GM19035 (cell line): ENCODE data around the gene DCAF15.

Source experiments
- ATAC-seq: cut with Tn5 transposase; IDR thresholded peaks from one replicate; pipeline ENCODE4 v1.9.1; 2021; ENCODE audit not compliant: unreplicated experiment

Gene DCAF15

DNA sequence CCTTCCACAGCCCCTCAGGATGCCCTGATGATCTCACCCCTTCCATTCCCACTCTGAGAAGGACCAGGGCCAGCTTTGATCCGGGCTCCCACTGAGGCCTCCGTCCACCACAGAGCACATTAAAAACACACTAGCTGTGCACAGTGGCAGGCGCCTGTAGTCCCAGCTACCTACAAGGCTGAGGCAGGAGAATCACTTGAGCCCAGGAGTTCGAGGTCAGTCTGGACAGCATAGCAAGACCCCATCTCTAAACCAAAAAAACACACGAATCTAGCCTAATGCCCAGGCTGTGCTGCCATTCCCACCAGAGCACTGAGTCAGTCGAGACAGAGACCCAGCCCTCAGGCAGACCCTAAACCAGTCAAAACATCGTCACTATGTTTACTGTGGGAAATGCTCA, 39.7 kb downstream of the DCAF15 start:
- ATAC-seq: no peak

DNA sequence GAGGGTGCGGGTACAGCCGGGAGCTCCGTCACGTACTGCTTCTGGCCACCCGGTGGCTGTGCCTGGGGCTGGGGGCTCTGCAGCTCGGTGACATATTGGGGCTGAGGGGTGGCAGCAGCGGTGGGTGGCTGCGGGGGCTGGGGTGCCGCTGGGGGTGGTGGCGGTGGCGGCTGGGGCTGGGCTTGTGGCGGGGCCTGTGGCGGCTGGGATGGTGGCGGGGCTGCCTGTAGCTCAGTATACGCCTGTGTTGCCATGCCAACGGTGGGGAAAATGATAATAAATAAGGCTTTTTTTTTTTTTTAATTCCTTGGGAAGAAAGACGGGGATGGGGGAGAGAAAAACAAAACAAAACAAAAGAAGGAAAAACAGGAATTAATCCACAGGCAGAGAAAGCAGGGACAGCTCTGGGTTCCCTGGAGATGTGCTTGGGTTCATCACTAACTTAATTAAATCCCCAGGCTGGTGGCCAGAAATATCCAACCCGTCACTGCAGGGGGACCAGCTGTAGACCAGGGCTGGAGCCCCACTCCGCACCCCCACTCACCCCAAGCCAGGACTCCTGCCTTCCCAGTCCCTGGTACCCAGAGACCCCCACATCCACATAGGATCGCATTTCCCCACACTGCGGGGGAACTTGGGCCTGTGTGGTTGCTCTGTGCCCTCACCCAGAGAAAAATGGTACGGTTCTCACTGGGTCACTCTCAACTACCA, 41.4 kb downstream of the DCAF15 start:
- ATAC-seq: no peak

DNA sequence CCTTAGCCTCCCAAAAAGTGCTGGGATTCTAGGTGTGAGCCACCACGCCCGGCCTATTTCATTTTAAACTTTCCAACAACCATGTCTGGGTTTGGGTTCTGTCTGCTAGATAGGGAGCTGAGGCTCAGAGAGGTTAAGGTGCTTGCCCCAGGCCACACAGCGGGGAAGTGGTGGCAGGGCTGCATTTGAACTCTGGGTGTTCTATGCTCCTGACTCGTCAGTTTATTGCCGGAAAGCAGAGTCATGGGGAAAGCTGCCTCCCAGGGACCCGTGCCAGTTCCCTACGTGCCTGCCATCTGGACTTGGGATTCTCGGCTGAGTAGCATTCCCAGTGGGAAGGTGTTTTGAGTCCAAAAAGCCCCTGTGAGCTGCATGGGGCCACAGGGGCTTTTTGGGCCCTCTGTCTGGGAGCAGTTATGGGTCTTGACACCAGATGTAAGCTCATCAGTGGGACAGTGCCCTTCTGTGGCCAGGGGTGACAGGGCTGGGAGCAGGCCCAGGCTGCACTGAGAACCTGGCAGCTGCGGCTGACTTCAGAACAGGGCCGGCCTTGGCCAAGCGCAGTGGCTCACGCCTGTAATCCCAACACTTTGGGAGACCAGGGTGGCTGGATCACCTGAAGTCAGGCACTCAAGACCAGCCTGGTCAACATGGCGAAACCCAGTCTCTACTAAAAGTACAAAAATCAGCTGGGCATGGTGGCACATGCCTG, 42.9 kb downstream of the DCAF15 start:
- ATAC-seq: no peak

DNA sequence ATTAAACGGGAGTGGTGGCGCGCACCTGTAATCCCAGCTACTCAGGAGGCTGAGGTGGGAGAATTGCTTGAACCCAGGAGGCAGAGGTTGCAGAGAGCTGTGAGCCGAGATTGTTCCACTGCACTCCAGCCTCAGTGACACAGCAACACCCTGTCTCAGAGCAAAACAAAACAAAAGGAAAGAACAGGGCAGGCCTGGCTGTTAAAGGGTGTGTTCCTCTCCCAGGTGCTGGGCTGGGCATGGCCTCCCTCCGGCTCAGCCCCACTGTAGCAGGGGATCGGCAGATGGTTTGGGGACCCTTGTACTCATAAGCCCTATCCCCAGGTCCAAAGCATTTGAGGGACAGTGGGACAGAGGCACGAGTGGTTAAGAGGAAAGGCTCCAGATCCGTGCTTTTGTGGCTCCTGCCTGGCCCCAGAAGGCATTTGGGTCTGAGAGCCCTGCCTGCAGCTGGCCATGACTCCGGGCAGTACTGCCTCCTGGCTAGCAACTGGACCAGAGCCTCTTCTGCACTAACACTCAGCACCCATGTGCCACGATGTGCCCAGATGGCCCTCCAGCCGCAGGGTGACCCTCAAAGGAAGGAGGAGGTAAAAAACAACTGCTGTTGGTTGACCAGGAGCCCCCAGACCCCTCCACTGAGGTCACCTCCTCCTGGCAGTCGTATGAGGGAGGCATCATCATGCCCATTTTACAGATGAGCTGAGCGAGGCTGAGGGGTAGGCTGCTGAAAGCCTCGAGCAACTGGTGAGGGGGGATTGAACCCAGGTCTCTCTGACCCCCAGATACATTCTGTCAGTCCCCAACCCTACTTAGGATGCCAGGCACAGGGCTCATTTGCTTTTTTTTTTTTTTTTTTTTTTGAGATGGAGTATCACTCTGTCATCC, 43.8 kb downstream of the DCAF15 start:
- no peak for ATAC-seq

DNA sequence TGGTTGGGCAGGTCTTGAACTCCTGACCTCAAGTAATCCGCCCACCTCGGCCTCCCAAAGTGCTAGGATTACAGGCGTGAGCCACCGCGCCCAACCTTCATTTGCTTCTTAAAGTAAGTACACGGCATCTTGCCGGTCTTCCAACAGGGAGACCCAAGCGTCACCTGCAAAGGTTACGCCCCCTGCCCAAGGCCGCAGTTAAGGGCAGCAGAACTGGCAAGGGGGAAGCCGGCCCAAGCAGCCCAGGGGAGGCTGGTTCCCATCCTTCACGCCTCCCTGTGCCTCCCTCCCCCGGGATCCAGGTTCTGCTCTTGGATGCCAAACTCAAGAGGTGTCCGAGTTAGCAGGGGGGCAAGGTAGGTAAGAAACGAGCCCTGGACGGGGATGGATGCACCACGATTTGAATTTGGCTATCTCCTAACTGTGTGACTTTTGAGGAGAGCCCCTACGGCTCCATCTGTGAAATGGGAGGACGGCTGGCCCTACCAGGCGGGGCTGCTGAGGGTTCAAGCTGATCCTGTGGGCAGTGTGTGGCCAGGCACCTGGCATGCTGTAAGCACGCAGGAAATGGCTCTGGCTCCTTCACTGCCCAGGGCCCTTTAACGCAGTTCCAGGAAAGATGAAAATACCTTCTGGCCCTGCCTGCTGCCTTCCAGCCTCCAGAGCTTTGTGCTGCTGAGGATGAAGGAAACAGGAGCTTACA, 44.8 kb downstream of the DCAF15 start:
- no peak for ATAC-seq

DNA sequence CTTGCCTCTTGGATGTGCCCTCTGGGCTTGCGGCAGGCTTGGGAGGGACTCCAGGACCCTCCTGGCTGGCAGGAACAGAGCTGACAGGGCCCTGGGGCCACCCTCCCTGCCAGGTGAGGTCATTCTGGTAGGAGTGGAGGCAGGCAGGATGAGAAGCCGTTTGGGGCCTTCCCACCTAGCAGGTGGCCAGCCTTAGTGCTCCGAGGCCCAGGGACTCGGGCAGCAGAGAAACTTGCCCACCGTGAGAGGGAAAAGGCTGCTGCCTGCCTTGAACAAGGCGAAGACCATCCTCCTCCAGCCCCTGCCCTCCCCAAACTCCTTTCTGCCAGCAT, 45.3 kb downstream of the DCAF15 start:
- no peak for ATAC-seq

DNA sequence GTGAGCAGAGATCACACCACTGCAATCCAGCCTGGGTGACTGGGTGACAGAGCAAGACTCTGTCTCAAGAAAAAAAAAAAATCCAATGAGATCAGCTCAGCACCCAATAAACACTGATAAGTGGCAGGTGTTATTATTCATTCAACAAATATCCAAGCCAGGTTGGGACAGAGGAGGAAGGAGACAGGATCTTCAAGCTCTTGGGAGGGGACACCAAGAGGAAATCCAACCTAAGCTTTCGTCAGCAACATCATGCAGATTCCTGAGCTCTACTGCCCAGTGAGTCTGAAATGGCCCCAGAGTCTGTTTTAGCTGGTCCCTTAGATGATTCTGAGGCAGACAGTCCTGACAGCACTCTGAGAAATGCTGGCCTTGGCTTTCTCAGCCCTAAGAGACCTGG, 46.1 kb downstream of the DCAF15 start:
- ATAC-seq: no peak

DNA sequence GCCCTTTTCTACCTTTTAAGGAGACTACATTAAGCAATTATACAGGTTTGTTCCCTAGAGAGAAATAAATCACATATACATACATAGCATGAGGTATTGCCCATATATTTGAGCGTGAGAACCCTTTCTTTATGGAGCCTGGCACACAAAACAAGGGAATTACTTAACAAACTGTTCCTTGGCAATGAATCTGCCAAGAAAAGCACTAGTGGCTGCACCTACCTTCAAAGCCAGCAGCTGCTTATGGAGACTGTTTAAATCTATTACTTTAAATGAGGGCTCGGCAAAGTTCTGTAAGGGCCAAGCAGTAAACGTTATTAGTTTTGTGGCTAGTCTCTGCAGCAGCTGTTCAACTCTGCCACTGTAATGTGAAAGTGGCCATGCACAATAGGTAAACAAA, 46.8 kb downstream of the DCAF15 start:
- no peak for ATAC-seq

DNA sequence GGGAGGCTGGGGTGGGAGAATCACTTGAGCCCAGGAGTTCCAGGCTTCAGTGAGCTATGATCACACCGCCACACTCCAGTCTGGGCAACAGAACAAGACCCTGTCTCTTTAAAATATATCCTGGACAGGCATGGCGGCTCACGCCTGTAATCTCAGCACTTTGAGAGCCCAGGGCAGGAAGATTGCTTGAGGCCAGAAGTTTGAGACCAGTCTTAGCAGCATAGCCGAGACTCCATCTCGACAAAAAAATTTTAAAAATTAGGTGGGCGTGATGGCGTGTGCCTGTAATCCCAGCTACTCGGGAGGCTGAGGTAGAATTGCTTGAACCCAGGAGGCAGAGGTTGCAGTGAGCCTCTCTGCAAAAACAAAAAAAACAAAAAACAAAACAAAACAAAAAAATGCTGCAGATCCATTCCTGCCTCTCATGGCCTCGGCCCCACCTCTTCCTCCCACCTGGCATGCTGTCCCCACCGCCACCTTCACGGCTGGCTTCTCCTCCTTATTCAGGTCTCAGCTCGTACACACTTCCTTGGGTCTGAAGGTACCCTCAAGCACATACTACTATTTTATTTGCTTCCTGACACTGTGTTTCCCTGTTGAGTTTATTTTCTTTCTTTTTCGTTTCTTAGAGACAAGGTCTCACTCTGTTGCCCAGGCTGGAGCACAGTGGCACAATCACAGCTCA, 48.5 kb downstream of the DCAF15 start:
- no peak for ATAC-seq

DNA sequence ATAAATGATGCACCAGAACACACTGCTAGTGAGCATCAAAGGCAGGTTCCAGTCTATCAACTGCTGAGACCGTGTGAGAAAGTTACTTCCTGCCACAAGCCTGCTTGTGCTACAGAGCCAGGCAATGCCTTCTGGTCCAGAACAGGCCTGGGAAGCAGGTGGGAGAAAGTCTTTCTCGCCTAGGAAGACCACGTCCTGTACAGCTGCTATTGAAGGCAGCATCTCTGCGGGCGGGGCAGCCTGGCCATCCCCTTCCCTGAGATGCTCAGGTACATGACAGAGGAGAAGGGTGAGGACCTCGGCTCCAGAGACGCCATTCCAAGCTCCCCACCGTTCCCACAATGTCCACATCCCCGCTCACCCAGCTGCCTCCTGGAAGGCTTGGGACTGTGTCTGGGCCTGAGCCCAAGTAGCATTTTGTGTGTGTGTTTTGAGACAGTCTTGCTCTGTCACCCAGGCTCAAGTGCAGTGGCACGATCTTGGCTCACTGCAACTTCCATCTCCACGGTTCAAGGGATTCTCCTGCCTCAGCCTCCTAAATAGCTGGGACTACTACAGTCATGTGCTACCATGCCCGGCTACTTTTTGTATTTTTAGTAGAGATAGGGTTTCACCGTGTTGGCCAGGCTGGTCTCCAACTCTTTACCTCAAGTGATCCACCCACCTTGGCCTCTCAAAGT, 50.4 kb downstream of the DCAF15 start:
- ATAC-seq: no peak

DNA sequence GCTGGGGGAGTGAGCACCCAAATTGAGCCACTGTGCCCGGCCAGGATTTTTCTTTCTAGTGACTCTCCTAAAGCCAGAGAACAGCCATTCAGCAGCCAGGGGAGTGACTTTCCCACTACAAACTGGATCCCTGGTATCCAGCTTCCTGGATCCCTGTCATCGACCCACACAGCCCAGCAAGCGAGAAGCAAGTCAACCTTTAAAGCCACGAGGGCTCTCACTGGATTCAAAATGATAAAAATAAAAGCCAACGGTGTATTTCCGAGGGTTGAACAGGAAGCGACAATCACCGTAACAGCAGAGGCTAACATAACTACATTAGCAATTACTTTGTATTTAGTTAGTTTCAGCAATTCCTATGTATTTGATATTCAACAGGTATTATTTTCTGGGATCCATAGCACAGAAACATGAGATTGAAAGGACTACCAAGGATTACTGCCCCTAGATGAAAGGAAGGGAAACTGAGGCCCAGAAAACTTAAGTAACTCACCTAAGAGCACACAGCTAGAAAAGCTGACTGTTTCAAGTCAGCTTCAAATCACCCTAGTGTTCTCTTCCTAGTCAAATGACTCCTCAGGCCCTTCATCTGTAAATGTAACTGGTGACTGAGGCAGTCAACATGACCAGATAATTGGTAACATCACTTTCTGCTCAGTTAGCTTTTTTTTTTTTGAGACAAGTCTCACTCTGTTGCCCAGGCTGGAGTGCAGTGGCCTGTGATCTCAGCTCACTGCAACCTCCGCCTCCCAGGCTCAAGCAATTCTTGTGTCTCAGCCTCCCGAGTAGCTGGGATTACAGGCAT, 51.1 kb downstream of the DCAF15 start:
- no peak for ATAC-seq

DNA sequence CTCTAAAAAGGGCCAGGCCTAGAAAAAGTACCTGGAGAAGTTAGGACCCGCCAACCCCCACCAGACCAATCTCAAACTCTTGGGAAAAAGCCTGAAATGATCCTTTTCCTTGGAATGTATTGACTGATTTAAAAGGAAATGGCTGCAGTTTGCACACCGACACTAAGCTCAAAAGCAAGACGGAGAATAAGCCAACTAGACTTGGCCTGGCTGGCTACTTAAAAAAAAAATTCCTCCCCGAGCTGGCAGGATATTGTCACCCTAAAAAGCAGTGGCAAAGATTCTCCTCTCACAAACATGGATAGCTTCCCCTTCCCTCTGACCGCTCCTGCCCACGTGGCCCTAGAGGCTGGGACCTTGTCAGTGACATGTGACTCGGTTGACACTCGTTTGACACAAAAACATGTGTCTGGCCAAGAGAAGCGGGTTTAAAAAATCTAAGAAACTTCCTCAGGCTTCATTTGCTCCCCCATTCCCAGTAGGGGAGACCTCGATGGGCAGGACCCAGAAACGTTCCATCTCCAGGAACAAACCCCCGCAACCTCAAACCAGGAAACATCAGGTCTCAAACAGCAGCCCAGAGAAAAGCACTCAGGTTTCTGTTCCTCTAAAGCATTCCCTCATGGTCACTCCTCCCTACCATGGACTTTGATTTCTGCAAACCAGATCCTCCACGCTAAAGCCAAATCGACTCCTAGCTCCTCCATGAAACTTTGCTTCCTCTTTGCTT, 52.5 kb downstream of the DCAF15 start:
- no peak for ATAC-seq

DNA sequence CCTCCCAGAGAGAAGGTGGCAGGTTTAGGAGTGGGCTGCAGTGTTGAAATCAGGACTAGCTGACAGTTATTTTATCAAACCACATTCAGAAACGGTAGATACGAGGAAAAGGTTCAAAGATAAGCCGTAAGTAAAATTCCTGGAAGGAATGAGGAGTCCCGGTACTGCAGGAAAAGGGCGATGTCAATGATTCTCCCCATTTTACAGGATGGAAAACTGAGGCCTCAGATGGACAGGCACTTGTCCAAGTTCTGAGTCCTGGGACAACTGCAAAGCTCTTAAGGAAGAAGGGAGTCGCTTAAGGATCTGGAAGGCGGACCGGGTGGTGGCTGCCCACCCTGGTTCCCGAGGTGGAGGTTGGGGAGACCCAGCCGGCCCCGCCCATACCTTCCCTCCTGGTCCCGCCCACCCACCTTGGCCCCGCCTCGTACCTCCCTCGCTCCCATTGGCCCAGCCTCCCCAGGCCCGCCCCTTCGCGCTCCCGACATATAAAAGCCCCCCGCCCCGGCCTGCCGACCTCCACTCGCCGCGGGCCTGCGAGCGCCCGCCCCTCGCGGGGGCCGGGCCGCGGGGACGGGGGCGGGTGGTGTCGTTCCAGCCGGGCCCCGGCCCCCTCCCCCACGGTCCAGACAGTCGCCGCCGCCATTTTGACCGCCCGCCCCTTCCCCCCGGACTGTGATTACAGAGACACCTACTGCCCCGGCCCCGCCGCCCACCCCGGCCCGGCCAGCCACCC, 53.2 kb downstream of the DCAF15 start:
- ATAC-seq: peak; percentile 37

DNA sequence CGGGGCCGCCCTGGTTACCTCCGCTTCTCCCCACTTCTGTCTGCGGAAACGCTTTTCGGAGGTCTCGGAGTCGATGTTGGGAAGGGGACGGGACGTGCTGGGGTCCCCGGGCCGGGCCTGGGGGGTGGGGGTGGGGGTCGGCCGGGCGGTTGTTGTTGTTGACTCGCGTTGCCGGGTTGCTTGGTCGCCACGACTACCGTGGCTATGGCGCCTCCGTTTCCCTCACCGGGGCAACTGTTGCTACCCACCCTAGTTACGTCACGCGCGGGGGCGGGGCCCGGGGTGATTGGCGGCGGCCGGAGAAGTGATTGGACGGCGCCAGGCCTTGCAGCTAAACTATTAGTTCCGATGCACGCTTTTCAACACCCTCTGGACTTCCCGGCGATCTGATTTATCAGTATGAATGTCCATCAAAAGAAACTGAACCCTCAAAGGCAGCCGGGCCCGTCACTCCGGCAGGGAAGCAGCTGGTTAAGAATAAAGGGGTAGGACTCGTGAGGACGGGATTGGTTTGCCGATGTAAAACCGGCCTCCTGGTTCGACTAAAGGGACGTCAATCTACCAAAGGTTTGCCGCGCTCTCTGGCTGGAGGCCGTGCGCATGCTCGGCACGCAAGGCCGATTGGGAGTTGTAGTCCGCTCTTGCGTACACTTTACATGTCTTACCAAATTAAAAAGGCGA, 53.9 kb downstream of the DCAF15 start, which contains the start of gene RFX1:
Gene RFX1, minus strand, starts transcription at position 236 of the 681 bp plus-strand sequence. CDS start 12,477 bp downstream, outside the sequence.
- peak; percentile 82 for ATAC-seq

DNA sequence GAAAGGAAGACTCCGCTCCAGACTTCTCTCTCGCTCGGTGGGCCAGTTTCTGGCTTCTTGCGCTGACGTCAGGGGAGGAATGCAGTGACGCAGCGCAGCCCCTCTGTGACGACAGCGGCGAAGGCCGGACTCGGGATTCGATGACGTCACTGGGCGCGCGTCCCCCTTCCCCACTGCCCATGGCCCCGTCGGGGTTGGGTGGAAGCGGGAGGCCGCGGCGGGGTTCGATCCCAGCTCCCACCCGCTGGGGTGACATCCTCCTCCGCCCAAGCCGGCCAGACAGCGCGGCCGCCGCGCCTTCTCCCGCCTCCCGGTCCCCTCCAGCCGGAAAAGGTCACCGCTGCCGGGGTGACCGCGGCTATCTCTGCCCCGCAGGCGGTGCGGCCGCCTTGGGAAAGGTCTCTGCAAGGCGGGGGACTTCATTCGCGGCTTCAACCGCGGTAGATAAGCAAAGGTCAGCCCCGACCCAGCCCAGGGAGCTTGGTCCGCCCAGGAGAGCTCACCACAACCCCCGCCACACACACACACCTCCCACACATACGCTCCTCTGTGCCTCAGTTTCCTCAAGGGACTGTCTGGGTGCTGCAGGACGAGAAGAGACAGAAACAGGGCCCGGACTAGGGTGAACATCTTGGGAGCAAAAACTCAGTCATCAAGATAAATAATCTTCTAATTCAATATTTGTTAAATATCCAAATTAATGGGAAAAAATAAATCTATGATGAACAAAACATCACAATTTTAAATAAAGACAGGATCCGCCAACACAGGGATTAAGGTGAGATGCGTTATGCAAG, 54.7 kb downstream of the DCAF15 start:
- peak; percentile 38 for ATAC-seq
